ENCODE data around the gene BUB3.

GRCh38 chr10:123133541-123134342 is 20.5 kb upstream of the BUB3 start:
- TF ChIP-seq SIX5 (IDR thresholded peaks at IDR 0.05; ENCODE audit: low read depth, low read length): no peak
- no peak for TF ChIP-seq GABPA (IDR thresholded peaks at IDR 0.05; ENCODE audit: borderline replicate concordance, insufficient read depth, low read length)
- TF ChIP-seq EZH2 (IDR thresholded peaks at IDR 0.05; ENCODE audit: low read depth, low read length, severe bottlenecking): no peak
- no peak for TF ChIP-seq TAF1 (IDR thresholded peaks at IDR 0.05; ENCODE audit: low read depth, low read length)
- no peak for TF ChIP-seq POLR2AphosphoS5 (IDR thresholded peaks at IDR 0.05; ENCODE audit: low read depth, low read length)
- no peak for TF ChIP-seq BCL11A (IDR thresholded peaks at IDR 0.05; ENCODE audit: low read depth in 2 of 2, low read length in 2 of 2)
- no peak for TF ChIP-seq CHD2 (IDR thresholded peaks at IDR 0.05; ENCODE audit: low read length)
- TF ChIP-seq CTCF (IDR thresholded peaks at IDR 0.05; ENCODE audit: control extremely low read depth in 1 of 3, insufficient read depth in 1 of 3, low read depth in 1 of 3, low read length in 3 of 3): no peak
- no peak for TF ChIP-seq ZNF274 (IDR thresholded peaks at IDR 0.05; ENCODE audit: borderline replicate concordance, extremely low read depth, low read length)
- no peak for TF ChIP-seq ATF3 (IDR thresholded peaks at IDR 0.05; ENCODE audit: insufficient read depth, low read depth, low read length)
- TF ChIP-seq TBP (IDR thresholded peaks at IDR 0.05; ENCODE audit: low read depth, low read length): no peak
- TF ChIP-seq BRCA1 (IDR thresholded peaks at IDR 0.05; ENCODE audit: low read depth, low read length): no peak
- no peak; the same call in 1 of the 2 replicates for TF ChIP-seq SUZ12 (IDR thresholded peaks at IDR 0.05; ENCODE audit: low read length)

All from H1 (cell line).